ENCODE measurements around the gene BMERB1.
"Not testable (repeated sequence)": the region's sequence is repeated elsewhere in the genome, so short reads cannot be mapped to it uniquely, and the experiment has no call there.

BMERB1 gene

DNA sequence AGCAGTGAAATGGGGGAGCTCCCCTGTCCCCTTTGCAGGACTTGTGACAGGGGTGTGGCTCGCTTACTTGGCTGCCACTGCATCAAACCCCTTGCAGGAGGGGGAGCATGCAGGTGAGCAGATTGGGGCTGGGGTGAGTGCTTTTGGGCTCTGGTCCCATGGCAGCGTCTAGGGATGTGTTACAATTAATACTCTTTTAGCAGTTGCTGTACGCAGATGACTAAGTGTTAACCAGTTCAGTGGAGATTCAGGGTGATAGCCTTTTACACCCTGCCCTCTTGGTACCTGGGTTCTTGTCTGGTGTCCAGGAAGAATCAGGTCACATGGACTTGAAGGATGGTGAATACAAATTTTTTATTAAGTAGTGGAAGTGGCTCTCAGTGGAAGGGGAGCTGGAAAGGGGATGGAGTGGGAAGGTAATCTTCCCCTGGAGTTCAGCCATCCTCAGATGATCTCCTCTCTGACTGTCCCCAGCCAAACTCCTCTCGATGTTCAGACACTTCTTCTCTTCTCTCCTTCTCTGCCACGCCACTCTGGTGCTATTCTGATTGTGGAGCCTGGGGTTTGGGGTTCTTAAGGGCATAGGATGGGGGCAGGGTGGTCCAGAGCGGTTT is 108.5 kb downstream of the BMERB1 start:
- Histone ChIP-seq H3K36me3 (ENCODE audit: control insufficient read depth, insufficient read depth, low read length) (no peaks in the 10 kb centered on the region), H3K4me1 (ENCODE audit: control insufficient read depth, insufficient read depth, low read length) (peaks cover 15% of the 10 kb centered on the region), H3K27ac (ENCODE audit: low read depth, low read length) (no peak overlapping the region), H3K27me3 (ENCODE audit: control insufficient read depth, insufficient read depth, low read length) (no peaks in the 10 kb centered on the region), H3K4me3 (ENCODE audit: low read depth, low read length) (no peak overlapping the region), H3K9me3 (ENCODE audit: control insufficient read depth, insufficient read depth, low read depth, low read length) (peaks cover 12% of the 10 kb centered on the region), H3K9ac (ENCODE audit: low read length) (no peak overlapping the region)

GRCh38 chr16:15544405-15544804 is 110.0 kb downstream of the BMERB1 start:
- no peaks in the 10 kb centered on the region for H3K27me3 ChIP-seq (ENCODE audit: control insufficient read depth, insufficient read depth, low read length)
- H3K9me3 ChIP-seq (ENCODE audit: control insufficient read depth, insufficient read depth, low read depth, low read length), result peaks cover 12% of the 10 kb centered on the region
- no peak overlapping the region for H3K4me3 ChIP-seq (ENCODE audit: low read depth, low read length)
- H3K36me3 ChIP-seq (ENCODE audit: control insufficient read depth, insufficient read depth, low read length), result no peaks in the 10 kb centered on the region
- peaks cover 7% of the 10 kb centered on the region for H3K4me1 ChIP-seq (ENCODE audit: control insufficient read depth, insufficient read depth, low read length)
- H3K9ac ChIP-seq (ENCODE audit: low read length), result no peak overlapping the region
- H3K27ac ChIP-seq (ENCODE audit: low read depth, low read length), result no peak overlapping the region

- Histone ChIP-seq H3K4me3 (ENCODE audit: low read depth, low read length) (no peak overlapping the region), H3K4me1 (ENCODE audit: control insufficient read depth, insufficient read depth, low read length) (peaks cover 4% of the 10 kb centered on the region), H3K27ac (ENCODE audit: low read depth, low read length) (no peak overlapping the region), H3K36me3 (ENCODE audit: control insufficient read depth, insufficient read depth, low read length) (no peaks in the 10 kb centered on the region), H3K9ac (ENCODE audit: low read length) (no peak overlapping the region), H3K9me3 (ENCODE audit: control insufficient read depth, insufficient read depth, low read depth, low read length) (peaks cover 12% of the 10 kb centered on the region), H3K27me3 (ENCODE audit: control insufficient read depth, insufficient read depth, low read length) (no peaks in the 10 kb centered on the region)
Measured at GRCh38 chr16:15545544-15545943, 111.2 kb downstream of the BMERB1 start.

GRCh38 chr16:15547072-15547767 is 112.8 kb downstream of the BMERB1 start:
- H3K36me3 ChIP-seq (ENCODE audit: control insufficient read depth, insufficient read depth, low read length); H3K4me3 ChIP-seq (ENCODE audit: low read depth, low read length); H3K9ac ChIP-seq (ENCODE audit: low read length); H3K4me1 ChIP-seq (ENCODE audit: control insufficient read depth, insufficient read depth, low read length); H3K27me3 ChIP-seq (ENCODE audit: control insufficient read depth, insufficient read depth, low read length); H3K27ac ChIP-seq (ENCODE audit: low read depth, low read length): not testable (repeated sequence)
- H3K9me3 ChIP-seq (ENCODE audit: control insufficient read depth, insufficient read depth, low read depth, low read length), result peaks cover 12% of the 10 kb centered on the region

GRCh38 chr16:15547768-15548096 is 113.3 kb downstream of the BMERB1 start:
- H3K27me3 ChIP-seq (ENCODE audit: control insufficient read depth, insufficient read depth, low read length), result no peaks in the 10 kb centered on the region
- H3K9ac ChIP-seq (ENCODE audit: low read length), result no peak overlapping the region
- H3K4me3 ChIP-seq (ENCODE audit: low read depth, low read length), result no peak overlapping the region
- peaks cover 7% of the 10 kb centered on the region; the same call in 1 of the 2 replicates for H3K4me1 ChIP-seq (ENCODE audit: control insufficient read depth, insufficient read depth, low read length)
- no peaks in the 10 kb centered on the region for H3K36me3 ChIP-seq (ENCODE audit: control insufficient read depth, insufficient read depth, low read length)
- no peak overlapping the region for H3K27ac ChIP-seq (ENCODE audit: low read depth, low read length)
- peaks cover 10% of the 10 kb centered on the region for H3K9me3 ChIP-seq (ENCODE audit: control insufficient read depth, insufficient read depth, low read depth, low read length)

- Histone ChIP-seq H3K27me3 (ENCODE audit: control insufficient read depth, insufficient read depth, low read length) (no peaks in the 10 kb centered on the region), H3K36me3 (ENCODE audit: control insufficient read depth, insufficient read depth, low read length) (no peaks in the 10 kb centered on the region), H3K9me3 (ENCODE audit: control insufficient read depth, insufficient read depth, low read depth, low read length) (peaks cover 3% of the 10 kb centered on the region; the same call in 1 of the 2 replicates), H3K9ac (ENCODE audit: low read length) (no peak overlapping the region), H3K4me3 (ENCODE audit: low read depth, low read length) (no peak overlapping the region), H3K4me1 (ENCODE audit: control insufficient read depth, insufficient read depth, low read length) (peaks cover 7% of the 10 kb centered on the region; the same call in 1 of the 2 replicates), H3K27ac (ENCODE audit: low read depth, low read length) (no peak overlapping the region)
Measured at GRCh38 chr16:15548482-15548891, 114.1 kb downstream of the BMERB1 start.

GRCh38 chr16:15552507-15552906 is 118.1 kb downstream of the BMERB1 start:
- Histone ChIP-seq H3K4me3 (ENCODE audit: low read depth, low read length) (no peak overlapping the region), H3K27ac (ENCODE audit: low read depth, low read length) (no peak overlapping the region), H3K36me3 (ENCODE audit: control insufficient read depth, insufficient read depth, low read length) (no peaks in the 10 kb centered on the region), H3K4me1 (ENCODE audit: control insufficient read depth, insufficient read depth, low read length) (peaks cover 7% of the 10 kb centered on the region; the same call in 1 of the 2 replicates), H3K27me3 (ENCODE audit: control insufficient read depth, insufficient read depth, low read length) (no peaks in the 10 kb centered on the region), H3K9me3 (ENCODE audit: control insufficient read depth, insufficient read depth, low read depth, low read length) (no peaks in the 10 kb centered on the region), H3K9ac (ENCODE audit: low read length) (no peak overlapping the region)

- no peaks in the 10 kb centered on the region for H3K36me3 ChIP-seq (ENCODE audit: control insufficient read depth, insufficient read depth, low read length)
- H3K4me3 ChIP-seq (ENCODE audit: low read depth, low read length), result no peak overlapping the region
- H3K9me3 ChIP-seq (ENCODE audit: control insufficient read depth, insufficient read depth, low read depth, low read length), result no peaks in the 10 kb centered on the region
- no peaks in the 10 kb centered on the region for H3K27me3 ChIP-seq (ENCODE audit: control insufficient read depth, insufficient read depth, low read length)
- H3K4me1 ChIP-seq (ENCODE audit: control insufficient read depth, insufficient read depth, low read length), result peaks cover 7% of the 10 kb centered on the region; the same call in 1 of the 2 replicates
- no peak overlapping the region for H3K27ac ChIP-seq (ENCODE audit: low read depth, low read length)
- H3K9ac ChIP-seq (ENCODE audit: low read length), result no peak overlapping the region
Measured at GRCh38 chr16:15553313-15554088, 119.1 kb downstream of the BMERB1 start.

GRCh38 chr16:15556130-15556529 is 121.7 kb downstream of the BMERB1 start:
- no peak overlapping the region for H3K9ac ChIP-seq (ENCODE audit: low read length)
- no peak overlapping the region for H3K4me3 ChIP-seq (ENCODE audit: low read depth, low read length)
- peaks cover 2% of the 10 kb centered on the region; the same call in 1 of the 2 replicates for H3K4me1 ChIP-seq (ENCODE audit: control insufficient read depth, insufficient read depth, low read length)
- H3K36me3 ChIP-seq (ENCODE audit: control insufficient read depth, insufficient read depth, low read length), result no peaks in the 10 kb centered on the region
- no peaks in the 10 kb centered on the region for H3K27me3 ChIP-seq (ENCODE audit: control insufficient read depth, insufficient read depth, low read length)
- H3K27ac ChIP-seq (ENCODE audit: low read depth, low read length), result no peak overlapping the region
- H3K9me3 ChIP-seq (ENCODE audit: control insufficient read depth, insufficient read depth, low read depth, low read length), result no peaks in the 10 kb centered on the region

GRCh38 chr16:15557258-15557657 is 122.9 kb downstream of the BMERB1 start:
- H3K9ac ChIP-seq (ENCODE audit: low read length), result no peak overlapping the region
- H3K36me3 ChIP-seq (ENCODE audit: control insufficient read depth, insufficient read depth, low read length), result no peaks in the 10 kb centered on the region
- no peaks in the 10 kb centered on the region for H3K9me3 ChIP-seq (ENCODE audit: control insufficient read depth, insufficient read depth, low read depth, low read length)
- no peak overlapping the region for H3K4me3 ChIP-seq (ENCODE audit: low read depth, low read length)
- H3K4me1 ChIP-seq (ENCODE audit: control insufficient read depth, insufficient read depth, low read length), result no peaks in the 10 kb centered on the region
- H3K27ac ChIP-seq (ENCODE audit: low read depth, low read length), result no peak overlapping the region
- H3K27me3 ChIP-seq (ENCODE audit: control insufficient read depth, insufficient read depth, low read length), result no peaks in the 10 kb centered on the region

GRCh38 chr16:15559176-15559575 is 124.8 kb downstream of the BMERB1 start:
- Histone ChIP-seq H3K27me3 (ENCODE audit: control insufficient read depth, insufficient read depth, low read length) (no peaks in the 10 kb centered on the region), H3K36me3 (ENCODE audit: control insufficient read depth, insufficient read depth, low read length) (no peaks in the 10 kb centered on the region), H3K4me1 (ENCODE audit: control insufficient read depth, insufficient read depth, low read length) (0 out of 2 replicates have a peak, but pooled peaks cover 4% of the 10 kb centered on the region), H3K4me3 (ENCODE audit: low read depth, low read length) (no peak overlapping the region), H3K9ac (ENCODE audit: low read length) (no peak overlapping the region), H3K9me3 (ENCODE audit: control insufficient read depth, insufficient read depth, low read depth, low read length) (no peaks in the 10 kb centered on the region), H3K27ac (ENCODE audit: low read depth, low read length) (no peak overlapping the region)

All from HUES6 (cell line).